Right lobe of liver (tissue), 6 donors: ENCODE data around the gene EARS2. TPM values are rescaled to one million over a fixed set of nuclear protein-coding genes. Genes with fewer than 3 reads are reported as not detected.

Experiments used
- ATAC-seq, 4 donors: fragments of 200-7000 bp; cut with Tn5 transposase; one replicate each; pipeline ENCODE4 v1.9.1; 2020; ENCODE audit warnings: mild to moderate bottlenecking in 4 of 4, moderate library complexity in 4 of 4
- DNase-seq, 3 donors: peaks; one replicate each; pipeline ENCODE4 v3.0.0-alpha.2; 2020
- H3K27ac ChIP-seq, 3 donors: fragments of 200-600 bp; one replicate each; pipeline ENCODE4 v1.8.0; 2022
- H3K27me3 ChIP-seq, 2 donors: fragments of 200-600 bp; one replicate each; pipeline ENCODE4 v1.8.0; 2022
- H3K36me3 ChIP-seq, 4 donors: fragments of 200-600 bp; sonication (generic) in 1 of 4; one replicate each; pipeline versions ENCODE4 v1.5.1 to v1.8.0; 2017 to 2022; ENCODE audit warnings: control low read depth in 1 of 4
- H3K4me1 ChIP-seq, 4 donors: fragments of 200-600 bp; sonication (generic) in 1 of 4; one replicate each; pipeline versions ENCODE4 v1.5.1 to v1.8.0; 2017 to 2022; ENCODE audit warnings: control low read depth in 1 of 4
- H3K4me3 ChIP-seq, 3 donors: fragments of 200-600 bp; one replicate each; pipeline ENCODE4 v1.8.0; 2022
- H3K9me3 ChIP-seq, 4 donors: fragments of 200-600 bp; sonication (generic) in 1 of 4; one replicate each; pipeline versions ENCODE4 v1.5.1 to v1.8.0; 2017 to 2022; ENCODE audit warnings: control low read depth in 1 of 4
- CTCF ChIP-seq, 4 donors: fragments of 200-600 bp in 3 of 4; fragments of 450-650 bp in 1 of 4; IDR thresholded peaks; one replicate each; pipeline versions ENCODE4 v1.5.1 to v1.8.0; 2016 to 2022; ENCODE audit warnings: antibody characterized with exemption in 4 of 4, mild to moderate bottlenecking in 2 of 4
- POLR2A ChIP-seq: fragments of 450-650 bp; IDR thresholded peaks from one replicate; pipeline ENCODE4 v1.6.1; 2017; ENCODE audit warnings: antibody characterized with exemption, mild to moderate bottlenecking
- WGBS: methylation state at CpG from one replicate; pipeline ENCODE4 v1.1.6; 2018; ENCODE audit warnings: low coverage, low lambda C conversion rate; ENCODE audit not compliant: insufficient coverage; ENCODE audit errors: missing lambda C conversion rate; 5-methylcytosine and 5-hydroxymethylcytosine counted together
- intact Hi-C, 2 donors: fragments of 100-400 bp; cut with DNase I; formaldehyde crosslinking; loops; one replicate each; pipeline versions ENCODE4 v1.11.2 to v1.14.1; 2022
- total RNA-seq, 6 experiments: library from RNA; depleted of rRNA in 2 of 6; stranded (reverse); fragments of >200 nt in 2 of 6; fragmentation: NEBNext Ultra II Directional in 3 of 6; extraction: Animal tissue kit (Norgen Biotek cat#: 25700) in 3 of 6; gene quantifications; one replicate each; pipeline versions ENCODE4 v1.1.0 to v1.2.4, GENCODE V29; 2016 to 2023
- donor health status: DM: no; HTN: yes; CAD: no.
- donor health status: DM: no; HTN: no; CAD: no.
- donor health status: DM: no; HTN: no; CAD: no.
- donor health status: DM: no; HTN: yes; CAD: no.
- donor health status: DM: no; HTN: yes; CAD: no.

Gene EARS2
- total RNA-seq, 6 experiments from 2014 or later, result 14.9 to 47.7 (median 15.9) TPM

- H3K4me3 ChIP-seq, result no peak overlapping the region
- 89% methylated on average over 5 of the region's 5 CpGs for WGBS
- no peak for TF ChIP-seq CTCF (IDR thresholded peaks at IDR 0.05)
- no peak for TF ChIP-seq POLR2A
- H3K9me3 ChIP-seq, result no peaks in the 10 kb centered on the region
- ATAC-seq, result no peak
- intact Hi-C loops, result no loop called here
- no peak for DNase-seq
- H3K27ac ChIP-seq, result no peak overlapping the region
- H3K36me3 ChIP-seq, result peaks cover 0 to 24% (median 11%) of the 10 kb centered on the region in 4 donors
- no peaks in the 10 kb centered on the region for H3K27me3 ChIP-seq
- no peaks in the 10 kb centered on the region for H3K4me1 ChIP-seq
Observed at GRCh38 chr16:23519282-23519681, 37.9 kb downstream of the EARS2 start.

- Histone ChIP-seq H3K27ac (no peak overlapping the region), H3K9me3 (no peaks in the 10 kb centered on the region), H3K4me3 (no peak overlapping the region), H3K36me3 (peaks cover 0 to 16% (median 8%) of the 10 kb centered on the region in 4 donors), H3K27me3 (no peaks in the 10 kb centered on the region), H3K4me1 (no peaks in the 10 kb centered on the region)
- intact Hi-C loops, result no loop called here
- DNase-seq (no peak), ATAC-seq (peak in 2 of 4 donors; percentile 28 to 45)
- no peak for TF ChIP-seq CTCF (IDR thresholded peaks at IDR 0.05)
- no peak for TF ChIP-seq POLR2A
- 43% methylated on average over 3 of the region's 3 CpGs for WGBS
Observed at GRCh38 chr16:23518435-23518891, 38.7 kb downstream of the EARS2 start.

- no peaks in the 10 kb centered on the region for H3K4me1 ChIP-seq
- no peaks in the 10 kb centered on the region for H3K27me3 ChIP-seq
- H3K27ac ChIP-seq, result no peak overlapping the region
- WGBS, result 76% methylated on average over 4 of the region's 4 CpGs
- TF ChIP-seq CTCF (IDR thresholded peaks at IDR 0.05) (no peak), POLR2A (no peak)
- H3K4me3 ChIP-seq, result no peak overlapping the region
- ATAC-seq, result peak in 3 of 4 donors; percentile 38 to 53 (median 41)
- H3K36me3 ChIP-seq, result peaks cover 0 to 6% (median 0%) of the 10 kb centered on the region in 4 donors
- intact Hi-C loops, result no loop called here
- H3K9me3 ChIP-seq, result no peaks in the 10 kb centered on the region
- DNase-seq, result no peak
Observed at GRCh38 chr16:23516366-23517137, 40.6 kb downstream of the EARS2 start.

GRCh38 chr16:23515881-23516280 is 41.3 kb downstream of the EARS2 start:
- DNase-seq, result no peak
- peaks cover 0 to 6% (median 0%) of the 10 kb centered on the region in 4 donors for H3K36me3 ChIP-seq
- 98% methylated on average over 5 of the region's 5 CpGs for WGBS
- H3K9me3 ChIP-seq, result no peaks in the 10 kb centered on the region
- H3K27ac ChIP-seq, result no peak overlapping the region
- intact Hi-C loops, result no loop called here
- TF ChIP-seq CTCF (IDR thresholded peaks at IDR 0.05) (no peak), POLR2A (no peak)
- ATAC-seq, result no peak
- no peak overlapping the region for H3K4me3 ChIP-seq
- no peaks in the 10 kb centered on the region for H3K4me1 ChIP-seq
- H3K27me3 ChIP-seq, result no peaks in the 10 kb centered on the region
